HG02642 (cell line): ENCODE measurements around the gene NKAIN2.
"Not testable (repeated sequence)": the region's sequence is repeated elsewhere in the genome, so short reads cannot be mapped to it uniquely, and the experiment has no call there.

Source experiments
- ATAC-seq: cut with Tn5 transposase; IDR thresholded peaks from one replicate; pipeline ENCODE4 v1.9.1; 2021; ENCODE audit warnings: mild to moderate bottlenecking; ENCODE audit not compliant: unreplicated experiment, poor library complexity

Gene NKAIN2

GRCh38 chr6:124464600-124464999 lies 660.9 kb downstream of the NKAIN2 start:
- ATAC-seq, result not testable (repeated sequence)

DNA sequence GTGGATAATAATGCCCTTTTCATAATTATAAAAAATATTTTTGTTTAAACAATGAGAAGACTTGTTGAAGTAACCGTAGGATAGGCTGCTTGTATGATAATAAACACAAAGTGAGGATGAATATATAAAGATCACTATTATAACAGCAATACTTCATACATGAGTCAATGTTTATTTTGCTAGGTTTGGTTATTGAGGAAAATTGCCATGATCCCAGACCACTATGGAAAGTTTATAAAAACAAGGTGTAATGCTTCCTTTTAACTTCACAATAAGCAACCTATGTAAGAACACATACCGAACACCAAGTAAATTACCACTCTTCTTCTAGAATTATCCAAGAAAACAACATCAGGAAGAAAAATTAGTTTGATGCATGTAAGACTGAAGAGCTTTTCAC lies 663.3 kb downstream of the NKAIN2 start:
- no peak for ATAC-seq

- no peak for ATAC-seq
These were observed 663.7 kb downstream of the NKAIN2 start for GRCh38 chr6:124467366-124467765.

GRCh38 chr6:124470803-124471202 lies 667.1 kb downstream of the NKAIN2 start:
- ATAC-seq, result no peak

DNA sequence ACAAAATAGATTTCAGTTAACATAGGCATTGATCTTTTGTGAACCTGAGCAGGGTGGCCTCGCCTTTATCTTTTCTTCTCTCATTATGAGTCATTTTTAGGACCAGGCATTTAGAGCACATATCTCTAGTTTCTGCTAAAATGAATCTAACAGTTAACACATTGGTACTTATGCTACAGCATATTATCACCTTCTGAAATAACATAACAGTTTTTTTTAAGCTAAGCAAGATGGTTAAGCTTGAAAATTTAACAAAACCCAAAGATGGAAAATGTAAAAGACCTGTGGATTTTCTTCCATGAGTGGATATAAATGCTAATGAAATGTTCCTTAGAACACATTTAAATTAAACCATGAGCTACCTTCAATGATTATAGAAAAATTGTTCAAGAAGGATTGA lies 671.5 kb downstream of the NKAIN2 start:
- no peak for ATAC-seq

DNA sequence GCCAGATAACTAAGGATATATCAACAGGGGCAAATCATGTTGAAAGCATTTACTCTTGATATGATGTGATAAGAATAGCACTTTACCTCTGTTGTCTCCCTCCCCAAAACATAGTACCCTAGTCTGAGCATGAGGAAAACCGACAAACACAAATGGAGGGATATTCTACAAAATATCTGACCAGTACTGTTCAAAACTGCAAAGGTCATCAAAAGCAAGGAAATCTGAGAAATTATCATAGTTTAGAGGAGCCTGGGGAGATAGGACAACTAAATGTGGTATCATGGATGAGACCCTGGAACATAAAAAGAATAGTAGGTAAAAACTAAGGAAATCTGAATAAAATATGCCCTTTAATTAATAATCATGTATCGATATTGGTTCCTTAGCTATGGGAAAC lies 675.2 kb downstream of the NKAIN2 start:
- no peak for ATAC-seq

DNA sequence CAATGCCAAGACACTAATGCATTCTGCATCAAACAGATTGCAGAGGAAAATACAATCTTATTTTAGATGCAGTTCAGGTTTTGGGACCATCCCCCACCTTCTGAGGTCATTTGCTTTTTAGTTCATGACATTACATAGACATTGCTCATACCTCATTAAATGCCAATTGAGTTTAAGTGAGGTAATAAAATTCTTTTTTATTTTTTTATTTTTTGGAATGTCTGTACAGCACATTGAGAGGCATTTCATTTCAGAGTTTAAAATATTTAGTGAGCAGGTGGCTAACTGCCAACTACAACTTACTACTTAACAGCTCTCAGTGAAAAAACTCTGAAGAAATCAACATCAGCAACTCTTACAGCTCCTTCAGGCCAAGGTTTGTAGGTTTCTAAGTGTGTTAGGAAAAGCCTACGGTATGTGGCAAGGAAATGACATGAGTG lies 676.3 kb downstream of the NKAIN2 start:
- ATAC-seq, result no peak

- ATAC-seq, result no peak
These were observed 678.4 kb downstream of the NKAIN2 start for GRCh38 chr6:124482071-124482491.

- no peak for ATAC-seq
These were observed 684.2 kb downstream of the NKAIN2 start for GRCh38 chr6:124487623-124488431.

GRCh38 chr6:124490122-124490521 lies 686.5 kb downstream of the NKAIN2 start:
- no peak for ATAC-seq

DNA sequence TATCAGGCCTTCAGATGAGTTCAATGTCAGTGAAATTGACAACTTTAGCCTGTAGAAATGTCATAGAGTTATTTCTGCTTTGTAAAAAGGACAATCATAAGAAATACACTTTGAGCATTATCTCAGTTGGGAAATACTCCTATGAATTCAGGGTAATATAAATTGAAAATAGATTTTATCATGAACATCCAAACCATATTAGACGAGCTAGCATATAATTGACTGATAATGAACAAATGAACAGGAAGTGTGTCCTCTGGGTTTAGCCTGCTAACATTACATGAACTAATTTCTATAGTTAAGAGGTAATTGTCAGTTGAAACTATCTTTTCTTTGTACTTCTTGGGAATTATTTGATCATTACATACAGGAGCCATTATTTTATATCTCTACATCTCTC lies 689.6 kb downstream of the NKAIN2 start:
- no peak for ATAC-seq

DNA sequence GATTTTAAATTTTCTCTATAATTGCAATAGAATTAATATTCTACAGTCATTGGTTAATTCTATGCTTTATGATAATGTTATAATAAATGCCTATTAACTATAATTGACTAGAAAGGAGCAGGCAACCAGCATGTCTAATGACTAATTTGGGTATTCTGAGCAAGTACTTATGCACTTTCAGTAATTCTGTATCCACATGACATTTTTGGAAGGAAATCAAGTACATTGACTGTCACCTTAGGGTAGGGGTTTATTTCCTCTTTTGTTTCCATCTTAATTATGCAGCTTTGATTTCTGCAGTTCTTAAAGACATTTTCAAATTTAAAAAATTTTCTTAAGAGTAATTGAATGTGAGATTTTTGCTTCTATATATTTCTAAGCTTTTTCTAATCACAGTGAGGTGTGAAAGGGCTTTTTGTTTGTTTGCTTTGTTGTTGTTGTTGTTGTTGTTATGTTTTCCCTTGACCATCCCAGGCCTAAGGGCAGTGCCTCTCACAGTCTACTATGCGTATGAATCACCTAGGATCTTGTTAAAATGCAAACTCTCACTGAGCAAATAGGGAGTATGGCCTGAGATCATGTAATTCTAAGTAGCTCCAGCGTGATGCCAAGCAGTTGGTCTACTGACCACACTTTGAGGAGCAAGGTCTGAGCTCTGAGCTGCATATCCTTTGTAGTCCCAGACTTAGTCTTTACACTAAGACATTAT lies 691.4 kb downstream of the NKAIN2 start:
- ATAC-seq, result no peak

DNA sequence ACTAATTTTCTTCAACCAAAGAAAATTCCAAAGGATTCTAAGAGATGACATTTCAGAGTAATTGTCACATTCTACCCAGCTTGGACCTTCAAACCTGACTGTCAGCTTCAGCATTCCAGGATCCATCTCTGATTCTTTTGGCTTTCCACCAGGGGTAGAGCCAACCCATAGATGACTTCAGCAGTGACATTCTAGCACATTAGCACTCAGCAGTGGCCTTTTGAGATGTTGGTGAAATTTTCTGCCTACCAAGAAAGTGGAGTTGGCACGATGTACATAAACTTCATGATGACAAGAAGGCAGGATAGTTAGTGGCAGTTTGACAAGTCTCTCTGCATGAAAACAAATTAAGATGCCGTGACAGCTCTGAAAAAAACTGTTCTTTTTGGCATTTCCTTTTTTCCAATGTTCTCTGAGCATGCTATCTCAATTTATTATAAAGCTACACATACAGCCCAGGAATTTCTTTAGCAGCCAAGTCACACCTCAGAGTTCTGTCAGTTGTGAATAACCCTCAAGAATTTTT lies 692.1 kb downstream of the NKAIN2 start:
- ATAC-seq, result no peak

DNA sequence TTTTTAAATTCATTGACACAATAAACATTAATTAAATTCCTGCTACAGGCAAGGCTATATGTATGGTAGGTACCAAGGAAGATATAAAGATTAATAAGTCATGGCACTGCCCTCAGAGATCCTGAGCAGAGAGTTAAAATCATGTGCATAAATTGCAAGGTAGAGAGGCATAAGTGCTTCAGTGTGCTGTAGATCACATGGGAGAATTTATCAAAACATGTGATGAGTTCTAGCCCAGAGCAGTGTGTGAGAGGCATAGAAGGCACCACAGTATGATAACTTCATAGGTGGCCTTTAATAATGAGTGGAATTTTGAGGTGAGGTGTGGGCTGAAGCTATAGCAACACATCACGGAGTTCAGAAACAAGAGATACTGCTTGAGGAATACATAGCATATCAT lies 692.7 kb downstream of the NKAIN2 start:
- ATAC-seq, result no peak

DNA sequence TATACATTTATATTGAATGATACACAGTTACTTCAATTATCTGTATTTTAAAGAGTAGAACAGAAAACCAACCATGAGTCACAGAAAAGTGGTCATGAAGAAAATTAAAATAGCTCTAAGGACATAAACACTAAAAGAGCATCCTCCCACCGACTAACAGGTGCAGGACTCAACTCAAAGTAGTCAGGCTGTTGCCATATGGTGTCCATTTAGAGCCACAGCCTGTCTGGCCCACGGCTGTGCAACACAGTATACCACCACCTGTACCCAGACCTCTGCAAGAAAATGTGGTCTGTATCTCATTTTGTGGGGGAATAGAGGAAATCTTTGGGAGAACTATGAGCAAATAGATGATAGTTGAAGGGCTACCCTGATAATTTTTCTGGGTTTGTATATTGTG lies 708.8 kb downstream of the NKAIN2 start:
- ATAC-seq, result no peak

DNA sequence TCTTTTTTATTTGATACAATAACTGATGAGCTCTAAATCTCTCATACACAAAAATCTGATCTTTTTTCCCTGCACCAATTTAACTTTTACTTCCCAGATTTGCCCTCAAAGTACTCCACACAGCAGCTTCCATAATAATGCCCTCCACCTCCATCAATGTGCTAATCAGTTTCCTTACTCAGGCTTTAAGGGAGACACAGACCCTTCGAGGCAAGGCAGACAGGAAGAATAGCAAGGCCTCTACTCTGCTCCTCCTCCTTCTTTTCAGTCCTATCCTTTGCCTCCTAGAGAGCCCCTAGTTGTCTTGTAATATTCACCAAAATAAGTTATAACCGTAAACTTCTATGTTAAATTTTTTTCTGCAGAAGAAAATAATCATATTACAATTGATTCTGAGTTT lies 713.7 kb downstream of the NKAIN2 start:
- no peak for ATAC-seq

DNA sequence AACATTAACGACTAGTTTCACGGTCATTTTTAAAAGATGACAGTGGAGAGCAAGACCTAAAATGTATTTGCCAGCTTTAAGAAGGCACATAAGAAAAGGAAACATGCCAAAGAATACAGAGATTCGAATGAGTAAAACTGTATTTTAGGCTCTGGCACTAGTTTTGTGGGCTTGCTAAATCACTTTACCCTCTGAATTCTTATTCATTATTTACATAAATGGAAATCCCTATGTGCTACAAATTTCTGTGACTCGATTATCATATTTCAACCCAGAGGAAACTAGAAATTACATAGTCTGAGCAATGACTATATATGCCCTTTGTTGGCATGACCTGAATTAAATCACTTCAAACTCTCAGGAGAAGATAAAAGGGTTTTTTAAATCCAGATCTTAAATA lies 716.8 kb downstream of the NKAIN2 start:
- ATAC-seq, result no peak

- ATAC-seq, result no peak
These were observed 718.7 kb downstream of the NKAIN2 start for GRCh38 chr6:124522335-124522734.

- no peak for ATAC-seq
These were observed 721.0 kb downstream of the NKAIN2 start for GRCh38 chr6:124524491-124525200.

GRCh38 chr6:124530926-124531325 lies 727.3 kb downstream of the NKAIN2 start:
- no peak for ATAC-seq

DNA sequence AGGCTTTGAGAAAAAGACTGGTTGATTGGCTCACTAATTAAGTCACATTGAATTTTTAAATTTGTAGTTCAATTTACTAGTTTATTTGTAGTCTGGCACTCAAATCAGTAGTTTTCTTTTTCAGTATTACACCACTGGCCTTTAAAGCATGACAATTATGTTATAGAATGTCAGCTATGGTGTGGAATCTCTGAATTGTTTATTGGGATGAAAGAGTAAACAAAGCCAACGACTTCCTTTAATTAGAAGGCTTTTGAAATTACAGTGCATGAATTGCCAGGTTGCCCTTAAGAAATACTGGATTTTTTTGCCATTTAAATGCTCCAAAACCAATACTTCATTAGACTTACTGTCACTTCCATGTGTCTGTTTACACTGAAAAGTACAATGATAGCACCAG lies 731.6 kb downstream of the NKAIN2 start:
- no peak for ATAC-seq
